Endothelial cell of umbilical vein (primary cell): Measurements from ENCODE around the gene PRDM10. TPM values are rescaled to one million over a fixed set of nuclear protein-coding genes. Genes with fewer than 3 reads are reported as not detected.

Experiments used
- BruUV-seq: library from RNA; stranded (reverse); fragments of 400-500 nt; replicated peaks from 2 replicates; lab custom pipeline; 2021; lab: Mats Ljungman, UMichigan
- CTCF ChIA-PET: fragments of 300-600, 350-600 bp; sonication (Branson Sonifier 250); formaldehyde crosslinking; loops from one replicate; lab custom pipeline; 2021; ENCODE audit warnings: antibody characterized with exemption, inconsistent platforms; lab: Charles Lee
- POLR2A ChIA-PET: fragments of 300-600, 350-600 bp; sonication (Branson Sonifier 250); formaldehyde crosslinking; loops from one replicate; lab custom pipeline; 2021; ENCODE audit warnings: antibody characterized with exemption, inconsistent platforms; lab: Charles Lee
- DNase-seq: peaks from one replicate; pipeline ENCODE4 v3.0.0-alpha.2; 2011; ENCODE audit warnings: low read depth, low spot score
- FAIRE-seq: peaks from 2 replicates; lab custom pipeline; 2011; peaks lifted over from hg19 to GRCh38; lab: Jason Lieb, UNC
- H2AFZ ChIP-seq: 2 replicates; pipeline ENCODE4 v1.6.0; 2012; ENCODE audit warnings: low read depth, low read length, control low read depth, inconsistent platforms
- H3K27ac ChIP-seq: 2 replicates; pipeline ENCODE4 v1.5.1; 2011; ENCODE audit warnings: low read depth, mild to moderate bottlenecking, control low read depth, low read length, moderate library complexity; ENCODE audit not compliant: insufficient read depth
- H3K27me3 ChIP-seq, 2 experiments: 2 replicates each; pipeline versions ENCODE4 v1.6.0 to v1.6.1; 2011; ENCODE audit warnings: low read length in 2 of 2, mixed read lengths in 1 of 2; ENCODE audit not compliant: control insufficient read depth in 2 of 2, insufficient read depth in 2 of 2
- H3K36me3 ChIP-seq, 2 experiments: 2 replicates in 1 of 2; 3 replicates in 1 of 2; pipeline ENCODE4 v1.5.1; 2011; ENCODE audit warnings: low read length in 2 of 2, mild to moderate bottlenecking in 1 of 2, moderate library complexity in 1 of 2; ENCODE audit not compliant: control insufficient read depth in 2 of 2, insufficient read depth in 2 of 2; ENCODE audit errors: extremely low read depth in 1 of 2
- H3K4me1 ChIP-seq: 3 replicates; pipeline ENCODE4 v1.5.1; 2011; ENCODE audit warnings: mild to moderate bottlenecking, low read length; ENCODE audit not compliant: control insufficient read depth, insufficient read depth; ENCODE audit errors: extremely low read depth
- H3K4me2 ChIP-seq: 2 replicates; pipeline ENCODE4 v1.6.1; 2011; ENCODE audit warnings: low read length, control low read depth, mixed read lengths; ENCODE audit not compliant: insufficient read depth
- H3K4me3 ChIP-seq, 3 experiments: fragments of 200-600 bp in 1 of 3; sonication (generic), shearing (Covaris generic) in 1 of 3; replicated peaks in 1 of 3; 2 replicates each; pipeline ENCODE4 v1.5.1; 2011 to 2016; ENCODE audit warnings: control low read depth in 3 of 3, low read length in 3 of 3, mild to moderate bottlenecking in 2 of 3, inconsistent platforms in 1 of 3, low read depth in 1 of 3, moderate library complexity in 1 of 3; ENCODE audit not compliant: insufficient read depth in 1 of 3
- H3K79me2 ChIP-seq: 2 replicates; pipeline ENCODE4 v1.6.0; 2012; ENCODE audit warnings: low read length, inconsistent platforms; ENCODE audit not compliant: control insufficient read depth, insufficient read depth
- H3K9ac ChIP-seq: replicated peaks from 2 replicates; pipeline ENCODE3; 2011; ENCODE audit warnings: low read length, control low read depth; ENCODE audit not compliant: insufficient read depth; ENCODE audit errors: extremely low read depth
- H3K9me1 ChIP-seq: replicated peaks from 3 replicates; pipeline ENCODE4 v1.6.0; 2011; ENCODE audit warnings: mild to moderate bottlenecking, low read length; ENCODE audit not compliant: control insufficient read depth, insufficient read depth; ENCODE audit errors: extremely low read depth
- H3K9me3 ChIP-seq: replicated peaks from 2 replicates; pipeline ENCODE4 v1.5.1; 2012; ENCODE audit warnings: low read length, inconsistent platforms; ENCODE audit not compliant: control insufficient read depth, insufficient read depth
- H4K20me1 ChIP-seq: replicated peaks from 2 replicates; pipeline ENCODE3; 2011; ENCODE audit warnings: mild to moderate bottlenecking, low read length; ENCODE audit not compliant: control insufficient read depth, insufficient read depth; ENCODE audit errors: extremely low read depth
- CTCF ChIP-seq, 2 donors: IDR thresholded peaks; 1 replicate in 1 of 2; 2 replicates in 1 of 2; pipeline ENCODE4 v1.5.1; 2011; ENCODE audit warnings: low read length in 2 of 2, mild to moderate bottlenecking in 2 of 2, moderate library complexity in 2 of 2, control low read depth in 1 of 2, inconsistent platforms in 1 of 2, low read depth in 1 of 2; ENCODE audit not compliant: insufficient read depth in 1 of 2; ENCODE audit errors: extremely low read depth in 1 of 2
- EZH2 ChIP-seq: IDR thresholded peaks from 2 replicates; pipeline ENCODE4 v1.6.1; 2012; ENCODE audit warnings: borderline replicate concordance, low read depth, mild to moderate bottlenecking, moderate library complexity, low read length, inconsistent platforms; ENCODE audit not compliant: severe bottlenecking
- FOS ChIP-seq: IDR thresholded peaks from 2 replicates; pipeline ENCODE4 v1.6.1; 2011; ENCODE audit warnings: mild to moderate bottlenecking, low read length, moderate library complexity, borderline replicate concordance; ENCODE audit not compliant: insufficient read depth
- GATA2 ChIP-seq: IDR thresholded peaks from 2 replicates; pipeline ENCODE4 v1.7.0; 2011; ENCODE audit warnings: low read depth, mild to moderate bottlenecking, moderate library complexity, mixed read lengths, low read length; ENCODE audit not compliant: insufficient read length, insufficient read depth
- MAX ChIP-seq: IDR thresholded peaks from 2 replicates; pipeline ENCODE4 v1.6.1; 2011; ENCODE audit not compliant: insufficient read depth, insufficient read length
- MYC ChIP-seq: IDR thresholded peaks from one replicate; pipeline ENCODE4 v1.6.1; 2011; ENCODE audit warnings: mild to moderate bottlenecking, low read depth, low read length
- POLR2AphosphoS5 ChIP-seq: IDR thresholded peaks from 2 replicates; pipeline ENCODE4 v1.6.1; 2012; ENCODE audit warnings: low read depth, mild to moderate bottlenecking, control low read depth, low read length, moderate library complexity; ENCODE audit not compliant: insufficient read depth
- dilution Hi-C: fragments of 300-500 bp; cut with MboI; formaldehyde crosslinking; loops from one replicate; pipeline ENCODE4 v1.15.0; 2019; ENCODE audit warnings: low sequenced_read_pairs; ENCODE audit not compliant: extremely low pct_ligation_motif_present
- intact Hi-C: fragments of 100-400 bp; cut with micrococcal nuclease; formaldehyde crosslinking; loops from one replicate; pipeline ENCODE4 v1.10.0; 2022
- polyA plus RNA-seq, 4 experiments: library from polyadenylated mRNA; depleted of rRNA in 3 of 4; stranded (reverse) in 3 of 4; unstranded in 1 of 4; fragments of >200 nt; gene quantifications; 2 replicates each; pipeline versions ENCODE4 v1.2.1 to v1.2.3, GENCODE V29; 2011 to 2012; ENCODE audit warnings: missing spikeins in 1 of 4
- total RNA-seq: library from RNA; stranded (reverse); gene quantifications from 2 replicates; pipeline ENCODE4 v1.2.3, GENCODE V29; 2021

Gene PRDM10
- total and polyA plus RNA-seq, 2 donors (not counting 3 experiments of a cell fraction or from before 2014, with no cell fraction given): 9.6 to 13.0 TPM

- no peaks in the 10 kb centered on the region for H4K20me1 ChIP-seq
- no peak overlapping the region for H2AFZ ChIP-seq
- intact Hi-C loops: no loop called here
- DNase-seq (no peak), FAIRE-seq (no peak)
- no peaks in the 10 kb centered on the region for H3K36me3 ChIP-seq
- no peaks in the 10 kb centered on the region for H3K9me1 ChIP-seq
- dilution Hi-C loops: no loop called here
- CTCF ChIA-PET: interaction anchor here (2.0 kb wide), 1 partner anchor 164 kb away, joined by 10 read pairs; no protein-coding TSS in a partner anchor
- H3K27me3 ChIP-seq: no peaks in the 10 kb centered on the region
- no peak overlapping the region for H3K4me2 ChIP-seq
- no peak for TF ChIP-seq CTCF (IDR thresholded peaks at IDR 0.05; ENCODE audit: extremely low read depth in 1 of 2, insufficient read depth in 1 of 2, low read depth in 1 of 2, low read length in 2 of 2)
- TF ChIP-seq GATA2: no peak
- no peak for TF ChIP-seq FOS
- no peak for TF ChIP-seq MYC
- TF ChIP-seq EZH2: no peak
- no peak for TF ChIP-seq POLR2AphosphoS5
- TF ChIP-seq MAX: no peak
- H3K79me2 ChIP-seq: no peaks in the 10 kb centered on the region
- H3K4me3 ChIP-seq: no peak overlapping the region
- H3K9ac ChIP-seq: no peak overlapping the region
- peaks cover 3% of the 10 kb centered on the region for H3K4me1 ChIP-seq
- POLR2A ChIA-PET: no interaction called here
- H3K27ac ChIP-seq: no peak overlapping the region
- H3K9me3 ChIP-seq: no peaks in the 10 kb centered on the region
- no TSS peak for BruUV-seq
Measured at GRCh38 chr11:129967996-129968395, 34.6 kb downstream of the PRDM10 start.
